GF-D8 (cell line): Measurements from ENCODE around the gene TARS2.

Source experiments
- DNase-seq: peaks from one replicate; lab custom pipeline; 2025; lab: John Stamatoyannopoulos, UW

The TARS2 gene

DNA sequence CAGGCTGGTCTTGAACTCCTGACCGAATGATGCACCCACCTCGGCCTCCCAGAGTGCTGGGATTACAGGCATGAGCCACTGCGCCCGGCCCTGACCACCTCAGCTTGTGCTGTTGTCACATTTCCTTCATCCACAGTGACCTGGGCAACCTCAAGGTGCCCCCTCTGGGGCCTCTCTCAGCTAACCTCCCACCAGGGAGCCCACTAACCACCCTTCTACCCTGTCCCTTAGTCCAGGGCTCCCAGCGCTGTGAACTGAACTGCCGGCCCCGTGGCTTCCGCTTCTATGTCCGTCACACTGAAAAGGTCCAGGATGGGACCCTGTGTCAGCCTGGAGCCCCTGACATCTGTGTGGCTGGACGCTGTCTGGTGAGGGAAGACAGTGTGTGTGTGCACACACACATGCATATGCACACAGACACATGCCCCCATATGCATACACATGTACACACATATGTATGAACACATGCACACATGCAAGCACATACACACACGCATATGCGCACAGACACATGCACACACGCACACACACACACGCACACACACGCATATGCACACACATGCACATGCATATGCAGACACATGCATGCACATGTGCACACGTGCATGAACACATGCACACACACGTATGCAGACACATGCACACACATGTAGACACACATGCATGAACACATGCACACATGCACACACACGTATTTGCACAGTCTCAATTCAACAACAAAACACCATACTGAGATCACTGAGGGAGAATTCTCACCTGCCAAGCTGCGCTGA, 68.2 kb downstream of the TARS2 start:
- no peak for DNase-seq

DNA sequence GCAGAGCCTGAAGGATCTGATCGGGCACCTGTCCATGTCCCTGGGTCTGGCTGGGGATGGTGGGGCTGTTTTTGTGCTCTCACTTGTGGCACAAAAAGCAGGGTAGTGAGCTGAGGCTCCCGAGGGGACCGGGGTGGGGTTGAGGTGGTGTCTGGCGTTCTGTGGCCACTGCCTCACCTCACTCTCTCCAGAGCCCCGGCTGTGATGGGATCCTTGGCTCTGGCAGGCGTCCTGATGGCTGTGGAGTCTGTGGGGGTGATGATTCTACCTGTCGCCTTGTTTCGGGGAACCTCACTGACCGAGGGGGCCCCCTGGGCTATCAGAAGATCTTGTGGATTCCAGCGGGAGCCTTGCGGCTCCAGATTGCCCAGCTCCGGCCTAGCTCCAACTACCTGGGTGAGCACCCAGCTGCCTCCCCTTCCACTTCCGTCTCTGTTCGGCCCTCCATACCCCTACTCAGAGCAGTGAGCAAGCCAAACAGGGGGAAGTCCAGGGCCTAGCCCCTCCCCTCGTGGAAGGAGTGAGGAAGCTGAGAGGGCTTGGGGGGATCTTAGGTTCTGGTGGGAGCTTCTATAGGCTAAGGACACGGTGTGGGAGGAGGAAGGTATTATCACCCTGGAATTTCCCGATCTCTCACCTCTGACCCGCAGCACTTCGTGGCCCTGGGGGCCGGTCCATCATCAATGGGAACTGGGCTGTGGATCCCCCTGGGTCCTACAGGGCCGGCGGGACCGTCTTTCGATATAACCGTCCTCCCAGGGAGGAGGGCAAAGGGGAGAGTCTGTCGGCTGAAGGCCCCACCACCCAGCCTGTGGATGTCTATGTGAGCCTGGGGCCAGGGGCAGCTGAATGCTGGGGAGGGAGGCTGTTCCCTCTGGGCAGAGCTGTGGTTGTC, 69.0 kb downstream of the TARS2 start:
- DNase-seq = no peak

DNA sequence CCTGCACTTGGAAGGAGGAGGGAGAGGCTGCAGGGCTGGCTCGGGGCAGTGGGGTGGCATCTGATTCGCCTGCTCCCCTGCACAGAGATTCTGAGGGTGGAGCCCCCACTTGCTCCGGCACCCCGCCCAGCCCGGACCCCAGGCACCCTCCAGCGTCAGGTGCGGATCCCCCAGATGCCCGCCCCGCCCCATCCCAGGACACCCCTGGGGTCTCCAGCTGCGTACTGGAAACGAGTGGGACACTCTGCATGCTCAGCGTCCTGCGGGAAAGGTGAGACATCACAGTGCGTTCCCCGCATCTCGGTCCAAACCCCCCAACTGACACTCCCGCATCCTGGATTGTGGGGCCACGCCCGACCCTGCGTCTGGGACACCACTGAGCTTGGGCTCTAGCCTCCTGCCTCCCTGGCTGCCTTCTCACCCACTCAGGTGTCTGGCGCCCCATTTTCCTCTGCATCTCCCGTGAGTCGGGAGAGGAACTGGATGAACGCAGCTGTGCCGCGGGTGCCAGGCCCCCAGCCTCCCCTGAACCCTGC, 69.9 kb downstream of the TARS2 start:
- DNase-seq = no peak
